MM.1S (cell line): ENCODE data around the gene SH3BP2.

ENCODE experiments used
- DNase-seq: peaks from one replicate; pipeline ENCODE4 v3.0.0-alpha.2; 2015
- H2AFZ ChIP-seq: fragments of 300-600 bp; sonication (generic); 2 replicates; pipeline ENCODE4 v1.6.0; 2016; ENCODE audit warnings: antibody characterized with exemption, low read length
- H3F3A ChIP-seq: fragments of 300-600 bp; sonication (generic); 2 replicates; pipeline ENCODE4 v1.6.1; 2016; ENCODE audit warnings: mild to moderate bottlenecking, antibody characterized with exemption, low read length, moderate library complexity, mixed read lengths; ENCODE audit not compliant: insufficient read depth
- H3K27ac ChIP-seq: fragments of 300-600 bp; sonication (generic); 2 replicates; pipeline ENCODE4 v1.5.1; 2016; ENCODE audit warnings: mild to moderate bottlenecking, low read length
- H3K27me3 ChIP-seq: fragments of 300-600 bp; sonication (generic); replicated peaks from 2 replicates; pipeline ENCODE4 v1.6.0; 2016; ENCODE audit warnings: low read length; ENCODE audit not compliant: insufficient read depth
- H3K36me3 ChIP-seq: fragments of 300-600 bp; sonication (generic); replicated peaks from 2 replicates; pipeline ENCODE4 v1.6.1; 2016; ENCODE audit warnings: mild to moderate bottlenecking, low read length, mixed read lengths; ENCODE audit not compliant: insufficient read depth
- H3K4me1 ChIP-seq: fragments of 300-600 bp; sonication (generic); 2 replicates; pipeline ENCODE4 v1.6.1; 2016; ENCODE audit warnings: low read length, mixed read lengths
- H3K4me2 ChIP-seq: fragments of 300-600 bp; sonication (generic); 2 replicates; pipeline ENCODE4 v1.6.0; 2016; ENCODE audit warnings: low read depth, low read length
- H3K4me3 ChIP-seq: fragments of 300-600 bp; sonication (generic); 2 replicates; pipeline ENCODE4 v1.5.1; 2016; ENCODE audit warnings: low read length, mixed read lengths
- H3K79me2 ChIP-seq: fragments of 300-600 bp; sonication (generic); 2 replicates; pipeline ENCODE4 v1.6.1; 2016; ENCODE audit warnings: mixed run types, low read length, mixed read lengths
- H3K9ac ChIP-seq: fragments of 300-600 bp; sonication (generic); 2 replicates; pipeline ENCODE4 v1.6.1; 2016; ENCODE audit warnings: low read length, mixed read lengths
- H3K9me2 ChIP-seq: fragments of 300-600 bp; sonication (generic); replicated peaks from 2 replicates; pipeline ENCODE4 v1.6.1; 2016; ENCODE audit warnings: mild to moderate bottlenecking, low read length, mixed read lengths; ENCODE audit not compliant: insufficient read depth
- H3K9me3 ChIP-seq: fragments of 300-600 bp; sonication (generic); replicated peaks from 2 replicates; pipeline ENCODE4 v1.6.1; 2016; ENCODE audit warnings: mild to moderate bottlenecking, low read length, mixed read lengths; ENCODE audit not compliant: insufficient read depth
- H4K20me1 ChIP-seq: fragments of 300-600 bp; sonication (generic); 2 replicates; pipeline ENCODE4 v1.6.1; 2016; ENCODE audit warnings: mild to moderate bottlenecking, low read length, moderate library complexity, mixed read lengths; ENCODE audit not compliant: insufficient read depth
- EZH2 ChIP-seq: fragments of 300-600 bp; sonication (generic); optimal IDR thresholded peaks from 2 replicates; pipeline ENCODE3; 2017; ENCODE audit warnings: low read depth, mild to moderate bottlenecking, antibody characterized with exemption, low read length, mixed read lengths
- EZH2phosphoT487 ChIP-seq: fragments of 300-600 bp; sonication (generic); IDR thresholded peaks from 2 replicates; pipeline ENCODE4 v1.6.1; 2018; ENCODE audit warnings: antibody characterized with exemption, low read length
- TF ChIP-seq, protein P1 (sequence below): fragments of 300-600 bp; sonication (generic); IDR thresholded peaks from 2 replicates; pipeline ENCODE4 v1.5.1; 2016; ENCODE audit warnings: antibody characterized with exemption, low read length, mixed read lengths

Gene SH3BP2

DNA sequence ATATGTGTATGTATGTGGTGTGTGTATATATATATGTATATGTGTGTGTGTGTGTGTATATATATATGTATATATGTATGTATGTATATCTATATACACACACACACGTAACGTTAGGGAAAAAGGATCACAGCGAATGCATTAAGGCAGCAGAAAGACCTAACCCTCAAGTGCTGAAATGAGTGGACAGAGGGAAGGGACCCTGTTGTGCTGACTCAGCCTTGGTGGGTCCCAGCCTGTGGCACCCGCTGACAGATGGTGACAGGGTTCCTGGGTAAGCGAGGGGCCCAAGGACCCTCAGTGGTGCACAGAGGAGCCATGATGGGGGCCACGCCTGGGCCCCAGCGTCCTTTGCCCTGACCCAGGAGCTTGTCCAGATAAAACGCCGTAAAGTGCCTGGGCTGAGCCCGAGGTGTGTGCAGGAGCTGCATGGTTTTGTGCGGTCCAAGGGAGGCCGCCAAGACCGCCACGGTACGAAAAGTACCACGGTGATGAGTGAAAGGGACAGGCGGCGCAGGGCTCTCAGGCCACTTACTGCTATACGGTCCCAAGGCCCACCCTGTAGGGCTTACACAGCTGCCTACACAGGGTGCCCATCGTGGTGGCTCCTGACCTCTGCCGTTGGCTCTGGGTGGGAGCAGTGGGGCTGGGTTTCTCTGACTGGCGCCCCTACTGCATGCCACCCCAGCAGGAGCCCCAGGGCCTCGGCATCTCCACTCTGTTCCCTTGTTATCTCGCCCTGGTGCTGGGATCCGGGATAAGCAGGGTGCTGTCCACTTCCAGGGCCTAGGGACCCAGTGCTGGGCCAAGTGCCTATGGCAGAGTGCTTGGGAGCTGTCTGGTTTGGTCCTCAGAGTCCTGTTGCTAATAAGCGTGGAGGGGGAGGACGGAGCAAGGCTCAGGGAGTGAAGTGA, 10.0 kb downstream of the SH3BP2 start:
- Histone ChIP-seq H3K4me2 (no peak overlapping the region), H3F3A (no peaks in the 10 kb centered on the region), H3K9ac (no peak overlapping the region), H2AFZ (no peak overlapping the region), H3K9me3 (no peaks in the 10 kb centered on the region), H3K4me3 (no peak overlapping the region), H3K9me2 (no peaks in the 10 kb centered on the region), H3K36me3 (no peaks in the 10 kb centered on the region), H4K20me1 (no peaks in the 10 kb centered on the region), H3K27me3 (no peaks in the 10 kb centered on the region), H3K79me2 (no peaks in the 10 kb centered on the region), H3K27ac (no peak overlapping the region), H3K4me1 (0 out of 2 replicates have a peak, but pooled peaks cover 8% of the 10 kb centered on the region)
- TF ChIP-seq EZH2 (no peak), EZH2phosphoT487 (no peak)
- TF ChIP-seq, protein P1, sequence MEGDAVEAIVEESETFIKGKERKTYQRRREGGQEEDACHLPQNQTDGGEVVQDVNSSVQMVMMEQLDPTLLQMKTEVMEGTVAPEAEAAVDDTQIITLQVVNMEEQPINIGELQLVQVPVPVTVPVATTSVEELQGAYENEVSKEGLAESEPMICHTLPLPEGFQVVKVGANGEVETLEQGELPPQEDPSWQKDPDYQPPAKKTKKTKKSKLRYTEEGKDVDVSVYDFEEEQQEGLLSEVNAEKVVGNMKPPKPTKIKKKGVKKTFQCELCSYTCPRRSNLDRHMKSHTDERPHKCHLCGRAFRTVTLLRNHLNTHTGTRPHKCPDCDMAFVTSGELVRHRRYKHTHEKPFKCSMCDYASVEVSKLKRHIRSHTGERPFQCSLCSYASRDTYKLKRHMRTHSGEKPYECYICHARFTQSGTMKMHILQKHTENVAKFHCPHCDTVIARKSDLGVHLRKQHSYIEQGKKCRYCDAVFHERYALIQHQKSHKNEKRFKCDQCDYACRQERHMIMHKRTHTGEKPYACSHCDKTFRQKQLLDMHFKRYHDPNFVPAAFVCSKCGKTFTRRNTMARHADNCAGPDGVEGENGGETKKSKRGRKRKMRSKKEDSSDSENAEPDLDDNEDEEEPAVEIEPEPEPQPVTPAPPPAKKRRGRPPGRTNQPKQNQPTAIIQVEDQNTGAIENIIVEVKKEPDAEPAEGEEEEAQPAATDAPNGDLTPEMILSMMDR: no peak
- no peak for DNase-seq

- no peak overlapping the region for H3K4me2 ChIP-seq
- H3F3A ChIP-seq: no peaks in the 10 kb centered on the region
- H3K27ac ChIP-seq: no peak overlapping the region
- H3K9me3 ChIP-seq: no peaks in the 10 kb centered on the region
- TF ChIP-seq, protein P1: no peak
- TF ChIP-seq EZH2 (no peak), EZH2phosphoT487 (no peak)
- H3K9ac ChIP-seq: no peak overlapping the region
- no peaks in the 10 kb centered on the region for H3K79me2 ChIP-seq
- no peaks in the 10 kb centered on the region for H3K4me1 ChIP-seq
- no peak overlapping the region for H3K4me3 ChIP-seq
- no peaks in the 10 kb centered on the region for H4K20me1 ChIP-seq
- no peaks in the 10 kb centered on the region for H3K36me3 ChIP-seq
- no peak overlapping the region for H2AFZ ChIP-seq
- H3K9me2 ChIP-seq: no peaks in the 10 kb centered on the region
- H3K27me3 ChIP-seq: no peaks in the 10 kb centered on the region
- no peak for DNase-seq
Measured at GRCh38 chr4:2803624-2804448, 11.0 kb downstream of the SH3BP2 start.

DNA sequence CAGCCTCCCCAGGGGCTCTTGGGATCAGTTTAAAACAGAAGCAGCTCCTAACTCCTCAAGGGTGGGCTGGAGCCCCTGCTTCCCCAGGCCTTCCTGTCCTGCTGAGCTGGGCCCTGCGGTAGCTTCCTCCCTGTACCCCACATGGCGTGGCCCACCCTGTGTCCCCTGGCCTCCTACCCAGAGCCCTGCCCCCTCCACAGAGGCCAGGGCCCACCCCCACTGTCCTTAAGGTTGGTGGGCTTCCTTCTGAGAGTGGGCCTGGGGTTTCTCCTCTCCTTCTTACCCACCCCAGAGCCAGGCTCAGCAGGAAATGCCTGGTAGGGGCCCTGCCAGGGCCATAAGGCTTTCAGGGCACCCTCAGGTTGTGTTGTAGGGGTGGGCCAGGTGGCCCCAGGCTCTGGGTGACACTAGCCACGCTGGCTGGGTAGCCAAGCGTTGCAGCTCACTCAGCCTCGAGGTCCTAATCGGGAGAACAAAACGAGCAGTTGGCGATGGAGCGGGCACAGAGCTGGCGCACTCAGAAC, 11.6 kb downstream of the SH3BP2 start:
- Histone ChIP-seq H3K27me3 (no peaks in the 10 kb centered on the region), H3K4me1 (no peaks in the 10 kb centered on the region), H3K4me2 (no peak overlapping the region), H3K9ac (no peak overlapping the region), H3K36me3 (no peaks in the 10 kb centered on the region), H3K79me2 (no peaks in the 10 kb centered on the region), H3F3A (no peaks in the 10 kb centered on the region), H3K9me2 (no peaks in the 10 kb centered on the region), H2AFZ (no peak overlapping the region), H3K9me3 (no peaks in the 10 kb centered on the region), H4K20me1 (no peaks in the 10 kb centered on the region), H3K4me3 (no peak overlapping the region), H3K27ac (no peak overlapping the region)
- no peak for DNase-seq
- no peak for TF ChIP-seq EZH2phosphoT487
